ENCODE data around the gene IL15.
"Not testable (repeated sequence)": the region's sequence is repeated elsewhere in the genome, so short reads cannot be mapped to it uniquely, and the experiment has no call there.

The IL15 gene

DNA sequence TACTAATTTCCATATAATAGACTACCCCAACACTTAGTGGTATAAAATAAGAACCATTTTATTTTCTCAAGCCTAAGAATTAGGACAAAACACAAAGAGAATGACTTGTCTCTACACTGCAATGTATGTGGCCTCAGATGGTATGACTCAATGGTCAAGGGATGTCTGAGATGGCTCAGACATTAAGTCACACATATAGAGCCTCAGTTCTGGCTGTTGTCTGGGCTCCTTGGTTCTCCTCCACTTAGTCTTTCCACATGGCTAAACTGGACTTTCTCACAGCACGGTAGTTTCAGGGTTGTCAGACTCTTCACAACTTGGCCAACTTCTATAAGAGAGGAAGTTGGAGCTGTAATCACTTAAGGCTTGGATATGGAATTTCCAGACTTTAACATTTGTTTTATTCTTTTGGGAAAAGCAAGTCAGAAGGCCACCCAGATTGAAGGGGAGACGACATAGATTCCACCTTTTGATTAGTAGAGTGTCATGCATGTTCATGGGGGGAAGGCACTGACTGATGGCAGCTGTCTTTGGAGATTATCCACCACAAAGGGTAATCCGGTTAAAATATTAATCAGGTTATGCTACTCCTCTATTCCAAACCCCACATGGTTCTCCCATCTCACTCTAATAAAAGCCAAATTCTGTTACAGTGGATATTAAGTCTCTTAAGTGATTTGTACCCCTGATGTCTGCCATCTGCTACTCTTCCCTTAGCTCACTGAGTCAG, 9.4 kb downstream of the IL15 start:
- no peak for DNase-seq (ENCODE audit: extremely low read depth in 1 of 2, low read depth in 1 of 2)

- DNase-seq (ENCODE audit: extremely low read depth in 1 of 2, low read depth in 1 of 2) = no peak
These were observed 10.6 kb downstream of the IL15 start for GRCh38 chr4:141646969-141647368.

DNA sequence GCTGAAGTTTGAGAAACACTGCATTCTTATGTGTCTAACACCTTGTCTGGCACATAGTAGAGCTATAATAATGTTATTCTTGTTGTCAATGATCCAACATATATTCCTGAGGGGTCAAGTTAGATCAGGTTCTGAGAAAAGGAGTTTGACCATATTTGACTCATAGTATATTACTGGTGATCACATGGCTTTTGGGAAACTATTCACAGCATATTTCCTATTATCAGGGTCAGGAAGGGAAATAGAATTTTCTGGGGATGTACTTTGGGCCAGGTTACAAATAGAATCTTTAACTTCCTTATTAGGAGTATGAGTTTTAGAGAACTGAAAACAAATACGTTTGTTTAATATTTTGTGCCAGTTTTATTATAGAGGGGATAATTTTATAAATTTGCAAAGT, 11.6 kb downstream of the IL15 start:
- no peak for DNase-seq (ENCODE audit: extremely low read depth in 1 of 2, low read depth in 1 of 2)

DNA sequence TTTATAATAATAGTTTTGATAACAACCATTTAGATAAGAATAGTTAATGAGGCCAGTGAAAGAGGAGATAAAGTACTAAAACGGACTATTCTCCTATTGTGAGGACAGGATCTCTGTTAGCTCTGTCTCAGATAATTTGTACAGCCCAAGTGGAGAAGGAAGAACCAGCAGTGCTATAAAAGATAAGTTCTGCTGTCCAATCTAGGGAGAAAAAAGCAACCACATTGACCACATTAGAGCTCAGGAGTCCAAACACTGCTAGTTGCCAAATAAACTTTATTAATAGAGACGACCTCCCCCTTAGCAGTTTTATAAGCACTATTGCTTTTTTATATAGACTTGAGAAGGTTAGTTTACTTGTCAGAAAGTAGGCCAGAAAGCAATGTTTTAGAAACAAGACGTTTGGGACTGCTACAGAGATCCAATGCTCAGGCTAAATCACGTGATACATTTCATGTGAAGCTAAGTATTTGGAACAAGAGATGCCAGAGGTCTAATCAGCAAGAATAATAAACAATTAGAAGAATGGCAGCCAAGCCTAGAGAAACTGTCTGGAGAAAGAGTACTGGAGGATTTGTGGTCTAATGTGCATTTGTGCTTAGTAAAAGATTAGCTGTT, 15.9 kb downstream of the IL15 start:
- no peak for DNase-seq (ENCODE audit: extremely low read depth in 1 of 2, low read depth in 1 of 2)

- DNase-seq (ENCODE audit: extremely low read depth in 1 of 2, low read depth in 1 of 2) = no peak
These were observed 17.7 kb downstream of the IL15 start for GRCh38 chr4:141654098-141654497.

DNA sequence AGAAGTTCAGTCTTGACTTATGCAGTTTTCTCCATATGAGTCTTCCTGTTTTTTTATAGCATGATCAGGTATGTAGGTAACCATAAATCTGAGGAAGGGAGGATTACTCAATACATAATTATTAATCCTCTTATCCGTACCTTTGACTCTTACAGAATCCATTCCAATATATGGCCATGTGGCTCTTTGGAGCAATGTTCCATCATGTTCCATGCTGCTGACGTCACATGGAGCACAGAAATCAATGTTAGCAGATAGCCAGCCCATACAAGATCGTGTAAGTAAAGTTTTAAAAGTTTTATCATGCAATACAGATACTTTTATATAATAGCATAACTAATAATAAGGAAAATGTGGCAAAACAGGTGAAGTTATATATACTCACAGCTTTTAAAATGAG, 19.6 kb downstream of the IL15 start:
- DNase-seq (ENCODE audit: extremely low read depth in 1 of 2, low read depth in 1 of 2) = no peak

GRCh38 chr4:141657550-141658250, 21.3 kb downstream of the IL15 start:
- no peak for DNase-seq (ENCODE audit: extremely low read depth in 1 of 2, low read depth in 1 of 2)

DNA sequence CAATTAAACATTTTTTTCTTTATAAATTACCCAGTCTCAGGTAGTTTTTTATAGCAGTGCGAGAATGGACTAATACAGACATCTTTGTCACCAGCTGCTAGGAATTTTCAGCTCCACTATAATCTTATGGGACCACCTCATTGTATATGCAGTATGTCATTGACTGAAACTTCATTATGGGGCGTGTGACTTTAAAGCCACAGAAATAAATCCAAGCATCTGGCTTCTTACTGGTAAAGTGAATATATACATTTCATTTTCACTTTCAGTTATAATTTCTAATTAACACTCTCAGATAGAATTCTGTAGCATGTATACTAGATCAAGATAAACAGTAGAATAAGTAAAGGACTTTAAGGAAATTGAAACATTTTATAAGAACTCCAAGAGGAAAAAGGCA, 21.9 kb downstream of the IL15 start:
- no peak for DNase-seq (ENCODE audit: extremely low read depth in 1 of 2, low read depth in 1 of 2)

- no peak for DNase-seq (ENCODE audit: extremely low read depth in 1 of 2, low read depth in 1 of 2)
These were observed 23.2 kb downstream of the IL15 start for GRCh38 chr4:141659539-141659938.

- DNase-seq (ENCODE audit: extremely low read depth in 1 of 2, low read depth in 1 of 2) = no peak
These were observed 24.5 kb downstream of the IL15 start for GRCh38 chr4:141660880-141661279.

- no peak for DNase-seq (ENCODE audit: extremely low read depth in 1 of 2, low read depth in 1 of 2)
These were observed 32.0 kb downstream of the IL15 start for GRCh38 chr4:141668200-141668910.

GRCh38 chr4:141669501-141669900, 33.1 kb downstream of the IL15 start:
- no peak for DNase-seq (ENCODE audit: extremely low read depth in 1 of 2, low read depth in 1 of 2)

- no peak for DNase-seq (ENCODE audit: extremely low read depth in 1 of 2, low read depth in 1 of 2)
These were observed 39.0 kb downstream of the IL15 start for GRCh38 chr4:141675384-141675783.

DNA sequence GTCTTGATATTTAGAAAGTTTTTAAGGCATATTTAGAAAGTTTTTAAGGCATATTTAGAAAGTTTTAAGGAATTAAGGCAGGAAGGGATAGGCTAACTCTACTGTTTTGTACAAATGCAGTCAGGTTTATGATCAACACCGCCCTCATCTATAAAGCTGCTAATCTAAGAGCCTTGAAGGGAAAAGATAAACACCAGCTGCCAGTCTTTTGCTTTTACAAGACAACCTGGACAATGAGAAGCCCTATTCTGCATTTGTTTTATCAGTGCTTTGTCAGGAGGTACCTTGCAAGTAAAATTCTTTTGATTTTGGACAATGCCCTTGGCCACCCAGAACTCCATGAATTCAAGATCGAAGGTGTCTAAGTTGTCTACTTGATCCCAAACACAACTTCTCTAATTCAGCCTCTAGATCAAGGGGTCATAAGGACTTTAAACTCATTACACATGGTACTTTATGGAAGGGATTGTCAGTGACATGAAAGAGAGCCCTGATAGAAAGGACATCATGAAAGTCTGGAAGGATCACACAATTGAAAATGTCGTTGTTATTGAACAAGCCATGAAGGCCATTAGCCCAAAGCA, 39.8 kb downstream of the IL15 start:
- DNase-seq (ENCODE audit: extremely low read depth in 1 of 2, low read depth in 1 of 2) = no peak

DNA sequence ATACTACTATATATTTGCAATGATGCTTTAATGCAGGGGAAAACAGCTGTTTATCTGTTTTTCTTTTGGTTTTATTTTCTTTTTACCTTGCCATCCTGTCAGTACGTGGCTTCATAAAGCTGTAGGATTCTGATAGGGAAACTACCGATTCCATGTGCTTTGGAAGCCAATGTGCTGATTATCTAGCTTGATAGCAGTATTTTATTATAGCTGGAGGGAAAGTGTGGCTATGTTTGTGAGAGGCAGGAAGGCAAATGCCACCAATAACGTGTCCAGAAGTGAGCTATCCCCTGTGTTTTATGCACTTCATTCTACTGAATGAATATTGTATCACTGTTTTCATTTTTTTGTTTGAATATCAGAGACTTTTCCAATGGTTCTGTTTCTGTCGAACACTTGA, 43.7 kb downstream of the IL15 start:
- no peak for DNase-seq (ENCODE audit: extremely low read depth in 1 of 2, low read depth in 1 of 2)

DNA sequence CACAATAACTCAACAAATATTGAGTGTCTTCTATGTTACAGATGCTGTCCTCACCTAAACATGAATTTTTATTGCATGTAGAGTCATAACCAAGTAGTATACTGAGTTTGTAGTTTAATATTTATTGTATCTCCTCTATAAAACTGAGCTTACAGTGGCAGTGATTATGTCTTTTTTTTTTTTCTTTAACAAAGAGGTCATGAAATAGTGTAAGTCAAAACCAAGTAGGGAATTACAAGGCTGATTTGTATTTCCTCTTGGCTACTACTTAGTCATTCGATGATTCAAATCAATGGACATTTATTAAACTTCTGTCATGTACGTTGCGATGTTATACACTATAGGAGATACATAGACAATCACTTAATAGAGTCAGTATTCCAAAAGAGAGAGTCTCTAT, 48.4 kb downstream of the IL15 start:
- no peak for DNase-seq (ENCODE audit: extremely low read depth in 1 of 2, low read depth in 1 of 2)

DNA sequence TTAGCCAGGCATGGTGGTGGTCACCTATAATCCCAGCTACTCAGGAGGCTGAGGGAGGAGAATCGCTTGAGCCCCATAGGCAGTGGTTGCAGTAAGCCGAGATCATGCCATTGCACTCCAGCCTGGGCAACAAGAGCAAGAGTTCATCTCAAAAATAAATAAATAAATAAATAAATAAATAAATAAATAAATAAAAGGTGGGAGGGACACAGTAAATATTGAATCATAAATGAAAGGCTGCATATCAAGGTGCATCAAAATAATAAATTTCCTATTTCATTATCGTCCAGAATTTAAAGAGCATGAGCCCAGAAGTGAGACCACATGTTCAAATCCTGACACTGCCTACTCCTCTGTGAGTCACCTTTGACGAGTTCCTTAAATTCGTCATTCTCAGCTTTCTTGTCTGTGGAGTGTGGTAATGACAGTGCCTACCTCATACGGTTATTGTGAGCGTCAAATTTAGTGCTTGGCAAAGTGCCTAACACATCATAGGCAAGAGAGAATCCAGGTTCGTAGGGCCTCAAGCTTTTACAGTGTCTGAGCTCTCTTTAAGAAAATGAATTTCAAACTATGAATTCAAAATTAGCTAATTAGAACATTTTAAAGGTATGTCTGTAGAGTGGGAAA, 49.9 kb downstream of the IL15 start:
- DNase-seq (ENCODE audit: extremely low read depth in 1 of 2, low read depth in 1 of 2) = no peak

DNA sequence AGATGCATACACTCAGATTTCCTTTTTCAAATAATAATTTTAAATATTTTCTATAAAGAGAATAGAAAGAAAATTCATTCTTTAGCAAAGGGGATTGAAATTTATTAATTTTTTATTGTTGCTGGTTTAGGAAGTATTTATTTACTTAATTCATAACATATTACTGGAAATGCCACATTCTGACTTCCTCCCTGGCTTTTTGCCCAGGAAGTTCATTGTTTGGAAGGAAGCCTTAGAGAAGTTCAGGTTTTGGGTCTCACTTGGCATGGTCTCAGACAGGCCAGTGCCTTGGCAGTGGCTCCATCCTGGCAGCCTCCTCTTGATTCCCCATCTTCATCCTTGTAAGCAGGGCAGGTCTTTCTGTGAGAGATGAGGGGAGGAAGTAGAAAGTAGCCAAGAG, 50.5 kb downstream of the IL15 start:
- no peak for DNase-seq (ENCODE audit: extremely low read depth in 1 of 2, low read depth in 1 of 2)

- not testable (repeated sequence) for DNase-seq (ENCODE audit: extremely low read depth in 1 of 2, low read depth in 1 of 2)
These were observed 53.4 kb downstream of the IL15 start for GRCh38 chr4:141689726-141690296.

DNA sequence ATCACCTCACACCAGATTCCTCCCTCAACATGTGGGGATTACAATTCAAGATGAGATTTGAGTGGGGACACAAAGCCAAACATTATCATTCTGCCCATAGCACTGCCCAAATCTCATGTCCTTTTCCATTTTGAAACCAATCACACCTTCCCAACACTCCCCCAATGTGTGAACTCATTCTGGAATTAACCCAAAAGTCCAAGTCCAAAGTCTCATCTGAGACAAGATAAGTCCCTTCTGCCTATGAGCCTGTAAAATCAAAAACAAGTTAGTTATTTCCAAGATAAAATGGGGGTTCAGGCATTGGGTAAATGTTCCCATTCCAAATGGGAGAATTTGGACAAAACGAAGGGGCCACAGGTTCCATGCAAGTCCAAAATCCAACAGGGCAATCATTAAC, 54.9 kb downstream of the IL15 start:
- not testable (repeated sequence) for DNase-seq (ENCODE audit: extremely low read depth in 1 of 2, low read depth in 1 of 2)
